ENCODE results near the gene PTTG1IP. TPM values are rescaled to one million over a fixed set of nuclear protein-coding genes. Genes with fewer than 3 reads are reported as not detected.

The PTTG1IP gene
- 156 and 164 TPM in 2 replicates for total RNA-seq

GRCh38 chr21:44873356-44874239 is at the start of gene PTTG1IP:
Gene PTTG1IP (minus strand): TSS chr21:44873690. CDS start chr21:44873616, 74 bp downstream.

GRCh38 chr21:44920694-44921604 is 47.5 kb upstream of the PTTG1IP start, which contains the start of gene ITGB2:
Gene ITGB2 (minus strand): TSS chr21:44920899. CDS start chr21:44910782, 10,117 bp downstream.

GRCh38 chr21:44817914-44818639 is 55.4 kb downstream of the PTTG1IP start, which contains the start of gene SUMO3:
Gene SUMO3 (minus strand): TSS chr21:44818062. CDS start chr21:44817968, 94 bp downstream.

GRCh38 chr21:44801468-44802395 is 71.8 kb downstream of the PTTG1IP start, which contains the start of gene UBE2G2:
Gene UBE2G2 (minus strand): TSS chr21:44801820. CDS start chr21:44801748, 72 bp downstream.

Other genes with a start within 250 kb of the PTTG1IP start
- not detected in 2 replicates for gene KRTAP10-9, start 246.6 kb downstream of the PTTG1IP start, total RNA-seq
- not detected in 2 replicates for gene KRTAP10-10, start 236.3 kb downstream of the PTTG1IP start, total RNA-seq
- not detected in 2 replicates for gene KRTAP10-11, start 227.3 kb downstream of the PTTG1IP start, total RNA-seq
- gene KRTAP12-4, start 219.0 kb downstream of the PTTG1IP start, total RNA-seq, result not detected in 2 replicates
- not detected in 2 replicates for gene KRTAP12-3, start 215.8 kb downstream of the PTTG1IP start, total RNA-seq
- not detected in 2 replicates for gene KRTAP12-2, start 206.8 kb downstream of the PTTG1IP start, total RNA-seq
- gene KRTAP12-1, start 191.5 kb downstream of the PTTG1IP start, total RNA-seq, result not detected in 2 replicates
- gene KRTAP10-12, start 176.5 kb downstream of the PTTG1IP start, total RNA-seq, result not detected in 2 replicates
- not detected in 2 replicates for gene TSPEAR, start 162.1 kb downstream of the PTTG1IP start, total RNA-seq
- 80.3 and 124 TPM in 2 replicates for gene UBE2G2, start 71.9 kb downstream of the PTTG1IP start, total RNA-seq
- gene SUMO3, start 55.6 kb downstream of the PTTG1IP start, total RNA-seq, result 81.4 and 116 TPM in 2 replicates
- 0.57 and 0.68 TPM in 2 replicates for gene ITGB2, start 47.2 kb upstream of the PTTG1IP start, total RNA-seq
- gene SLX9, start 66.3 kb upstream of the PTTG1IP start, total RNA-seq, result 25.9 and 39.6 TPM in 2 replicates
- 16.1 and 17.4 TPM in 2 replicates for gene ADARB1, start 200.9 kb upstream of the PTTG1IP start, total RNA-seq

All from nasal cavity respiratory epithelium epithelial cell of viscerocranial mucosa (primary cell).